H1 (cell line): ENCODE results near the gene LIMK2. TPM values are rescaled to one million over a fixed set of nuclear protein-coding genes. Genes with fewer than 3 reads are reported as not detected.

Experiments
- CHD7 ChIP-seq: fragments of 300-600 bp; sonication (generic); IDR thresholded peaks from 2 replicates; pipeline ENCODE4 v1.7.1; 2012; ENCODE audit warnings: low read length, moderate library complexity, mild to moderate bottlenecking, inconsistent platforms; ENCODE audit not compliant: insufficient replicate concordance
- FOSL1 ChIP-seq: IDR thresholded peaks from 2 replicates; pipeline ENCODE4 v1.6.1; 2011; ENCODE audit warnings: mild to moderate bottlenecking, low read depth, low read length, moderate library complexity; ENCODE audit not compliant: insufficient read depth
- HDAC6 ChIP-seq: IDR thresholded peaks from one replicate; pipeline ENCODE4 v1.7.1; 2012; ENCODE audit warnings: low read depth, mild to moderate bottlenecking, inconsistent platforms, low read length, moderate library complexity
- RAD21 ChIP-seq, 2 experiments: IDR thresholded peaks in 1 of 2; conservative IDR thresholded peaks in 1 of 2; 2 replicates each; pipeline ENCODE4 v1.6.1; 2011; ENCODE audit warnings: low read depth in 2 of 2, low read length in 2 of 2, improper control_type of control experiment in 1 of 2, inconsistent platforms in 1 of 2, mild to moderate bottlenecking in 1 of 2, moderate library complexity in 1 of 2
- polyA plus RNA-seq, 7 experiments: library from polyadenylated mRNA; depleted of rRNA in 3 of 7; stranded (reverse) in 5 of 7; unstranded in 2 of 7; fragments of >200 nt in 5 of 7; fragments of 200-250 nt in 2 of 7; gene quantifications; 1 replicate in 5 of 7; 2 replicates in 1 of 7; 4 replicates in 1 of 7; pipeline versions ENCODE4 v1.2.1 to v1.2.3, GENCODE V29; 2011 to 2013; ENCODE audit warnings: missing spikeins in 2 of 7, mixed read lengths in 2 of 7
- total RNA-seq: library from RNA; stranded (reverse); fragmentation: NEBNext Ultra II Directional; extraction: Animal tissue kit (Norgen Biotek cat#: 25700); gene quantifications from 2 replicates; pipeline ENCODE4 v1.2.1, GENCODE V29; 2021
- TF ChIP-seq, protein P1 (sequence below): IDR thresholded peaks from 2 replicates; pipeline ENCODE4 v1.6.1; 2012; ENCODE audit warnings: inconsistent platforms

LIMK2 gene
- total and polyA plus RNA-seq, 2 of the 8 experiments (the other 6 are each of a cell fraction or from before 2014, with no cell fraction given), result 13.2 to 37.6 TPM

GRCh38 chr22:31248138-31248745, 36.1 kb downstream of the LIMK2 start (continued):
- TF ChIP-seq CHD7, result no peak
- TF ChIP-seq FOSL1, result no peak
- no peak for TF ChIP-seq RAD21 (IDR thresholded peaks at IDR 0.05 in 1 of 2, conservative IDR thresholded peaks at IDR 0.05 in 1 of 2; ENCODE audit: low read depth in 2 of 2, low read length in 2 of 2)
- no peak for TF ChIP-seq HDAC6
- TF ChIP-seq, protein P1, sequence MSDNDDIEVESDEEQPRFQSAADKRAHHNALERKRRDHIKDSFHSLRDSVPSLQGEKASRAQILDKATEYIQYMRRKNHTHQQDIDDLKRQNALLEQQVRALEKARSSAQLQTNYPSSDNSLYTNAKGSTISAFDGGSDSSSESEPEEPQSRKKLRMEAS, result no peak
- TF ChIP-seq, all 59 proteins: peak for 1
